ENCODE results near the gene MAP2K3.

DNA sequence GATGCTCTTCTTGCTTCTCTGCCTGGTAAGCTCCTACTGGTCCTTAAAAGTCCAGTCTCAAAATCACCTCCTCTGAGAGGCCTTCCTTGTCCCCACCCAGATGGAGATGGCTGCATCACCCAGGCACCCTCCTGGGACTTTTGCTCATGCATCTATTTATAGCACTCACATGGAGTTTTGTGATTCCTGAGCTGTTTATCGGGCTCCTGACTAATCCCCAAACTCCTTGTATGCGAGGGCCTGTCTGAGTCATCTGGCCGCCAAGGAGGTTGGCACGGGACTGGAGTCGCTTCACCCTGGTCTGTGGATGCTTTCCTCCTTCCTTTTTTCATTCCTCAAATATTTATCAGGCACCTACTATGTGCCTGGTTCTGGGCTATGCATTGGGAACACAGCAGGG, 2.3 kb upstream of the MAP2K3 start:
- TF ChIP-seq, protein P1, sequence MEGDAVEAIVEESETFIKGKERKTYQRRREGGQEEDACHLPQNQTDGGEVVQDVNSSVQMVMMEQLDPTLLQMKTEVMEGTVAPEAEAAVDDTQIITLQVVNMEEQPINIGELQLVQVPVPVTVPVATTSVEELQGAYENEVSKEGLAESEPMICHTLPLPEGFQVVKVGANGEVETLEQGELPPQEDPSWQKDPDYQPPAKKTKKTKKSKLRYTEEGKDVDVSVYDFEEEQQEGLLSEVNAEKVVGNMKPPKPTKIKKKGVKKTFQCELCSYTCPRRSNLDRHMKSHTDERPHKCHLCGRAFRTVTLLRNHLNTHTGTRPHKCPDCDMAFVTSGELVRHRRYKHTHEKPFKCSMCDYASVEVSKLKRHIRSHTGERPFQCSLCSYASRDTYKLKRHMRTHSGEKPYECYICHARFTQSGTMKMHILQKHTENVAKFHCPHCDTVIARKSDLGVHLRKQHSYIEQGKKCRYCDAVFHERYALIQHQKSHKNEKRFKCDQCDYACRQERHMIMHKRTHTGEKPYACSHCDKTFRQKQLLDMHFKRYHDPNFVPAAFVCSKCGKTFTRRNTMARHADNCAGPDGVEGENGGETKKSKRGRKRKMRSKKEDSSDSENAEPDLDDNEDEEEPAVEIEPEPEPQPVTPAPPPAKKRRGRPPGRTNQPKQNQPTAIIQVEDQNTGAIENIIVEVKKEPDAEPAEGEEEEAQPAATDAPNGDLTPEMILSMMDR (IDR thresholded peaks at IDR 0.05), result no peak
- no peak for TF ChIP-seq POLR2A (IDR thresholded peaks at IDR 0.05)
